H1 (cell line): ENCODE data around the gene CPD. TPM values are rescaled to one million over a fixed set of nuclear protein-coding genes. Genes with fewer than 3 reads are reported as not detected.

Experiments
- CTCF ChIA-PET: fragments of 300-600 bp; sonication (Branson Sonifier 250); formaldehyde crosslinking; loops from one replicate; lab custom pipeline; 2021; ENCODE audit not compliant: partially characterized antibody; lab: Charles Lee
- POLR2A ChIA-PET: fragments of 300-600 bp; sonication (Branson Sonifier 250); formaldehyde crosslinking; loops from one replicate; lab custom pipeline; 2021; ENCODE audit warnings: inconsistent platforms; ENCODE audit not compliant: partially characterized antibody; lab: Charles Lee
- DNase-seq, 2 experiments: peaks; one replicate each; pipeline versions ENCODE4 v3.0.0 to v3.0.0-alpha.2; 2010 to 2022; ENCODE audit warnings: low spot score in 2 of 2, low read depth in 1 of 2, mixed read lengths in 1 of 2
- FAIRE-seq: peaks from 2 replicates; lab custom pipeline; 2011; peaks lifted over from hg19 to GRCh38; lab: Jason Lieb, UNC
- H2AFZ ChIP-seq: 2 replicates; pipeline ENCODE4 v1.8.1; 2012; ENCODE audit warnings: low read length, inconsistent platforms
- H2AK5ac ChIP-seq: 2 replicates; pipeline ENCODE4 v1.6.1; 2013; ENCODE audit warnings: low read depth, low read length
- H2BK120ac ChIP-seq: replicated peaks from 2 replicates; pipeline ENCODE3; 2013; ENCODE audit warnings: low read depth, low read length, inconsistent platforms
- H2BK12ac ChIP-seq: 2 replicates; pipeline ENCODE4 v1.6.1; 2013; ENCODE audit warnings: low read depth, low read length
- H2BK15ac ChIP-seq: 2 replicates; pipeline ENCODE4 v1.6.1; 2013; ENCODE audit warnings: low read length
- H2BK20ac ChIP-seq: 2 replicates; pipeline ENCODE4 v1.6.1; 2013; ENCODE audit warnings: low read length
- H2BK5ac ChIP-seq: 2 replicates; pipeline ENCODE4 v1.6.1; 2013; ENCODE audit warnings: low read depth, low read length
- H3K14ac ChIP-seq: 2 replicates; pipeline ENCODE4 v1.6.1; 2013; ENCODE audit warnings: inconsistent platforms; ENCODE audit not compliant: insufficient read length
- H3K18ac ChIP-seq: 2 replicates; pipeline ENCODE4 v1.6.1; 2013; ENCODE audit warnings: low read length; ENCODE audit errors: extremely low read depth
- H3K23ac ChIP-seq: 2 replicates; pipeline ENCODE4 v1.6.1; 2013; ENCODE audit warnings: inconsistent platforms; ENCODE audit not compliant: insufficient read length
- H3K23me2 ChIP-seq: 2 replicates; pipeline ENCODE4 v1.6.1; 2013; ENCODE audit warnings: low read depth, low read length
- H3K27ac ChIP-seq: 2 replicates; pipeline ENCODE4 v1.6.1; 2011; ENCODE audit warnings: low read depth, low read length, inconsistent platforms
- H3K27me3 ChIP-seq, 4 experiments: replicated peaks in 1 of 4; 1 replicate in 1 of 4; 2 replicates in 3 of 4; pipeline versions ENCODE4 v1.6.1 to v1.8.1; 2011 to 2013; ENCODE audit warnings: low read length in 3 of 4, mild to moderate bottlenecking in 3 of 4, inconsistent platforms in 2 of 4, mixed read lengths in 2 of 4, moderate library complexity in 1 of 4; ENCODE audit not compliant: control insufficient read depth in 3 of 4, insufficient read depth in 3 of 4; ENCODE audit errors: extremely low read depth in 1 of 4
- H3K36me3 ChIP-seq, 4 experiments: 2 replicates each; pipeline versions ENCODE4 v1.6.1 to v1.8.1; 2011 to 2013; ENCODE audit warnings: mild to moderate bottlenecking in 4 of 4, low read length in 3 of 4, moderate library complexity in 2 of 4, control low read depth in 1 of 4, inconsistent platforms in 1 of 4; ENCODE audit not compliant: insufficient read depth in 4 of 4, control insufficient read depth in 2 of 4
- H3K4ac ChIP-seq: replicated peaks from 2 replicates; pipeline ENCODE3; 2013; ENCODE audit warnings: low read length, low read depth, mixed read lengths, inconsistent platforms; ENCODE audit not compliant: insufficient read length
- H3K4me1 ChIP-seq, 4 experiments: replicated peaks in 1 of 4; 1 replicate in 1 of 4; 2 replicates in 3 of 4; pipeline versions ENCODE4 v1.6.1 to v1.8.1; 2011 to 2013; ENCODE audit warnings: low read length in 3 of 4, inconsistent platforms in 2 of 4, mixed read lengths in 1 of 4; ENCODE audit not compliant: insufficient read depth in 4 of 4, control insufficient read depth in 3 of 4
- H3K4me2 ChIP-seq, 2 experiments: 2 replicates each; pipeline versions ENCODE4 v1.6.1 to v1.8.1; 2011 to 2013; ENCODE audit warnings: low read depth in 2 of 2, low read length in 2 of 2, control low read depth in 1 of 2, inconsistent platforms in 1 of 2, mild to moderate bottlenecking in 1 of 2; ENCODE audit not compliant: insufficient read depth in 1 of 2
- H3K4me3 ChIP-seq, 4 experiments: fragments of 200-600, 300-600 bp in 1 of 4; sonication (generic), shearing (Covaris generic), sonication (Bioruptor Twin) in 1 of 4; 2 replicates each; pipeline versions ENCODE4 v1.5.1 to v1.8.1; 2011 to 2016; ENCODE audit warnings: low read length in 4 of 4, low read depth in 3 of 4, control low read depth in 2 of 4, inconsistent platforms in 2 of 4, mild to moderate bottlenecking in 2 of 4, mixed read lengths in 1 of 4, moderate library complexity in 1 of 4; ENCODE audit not compliant: insufficient read depth in 2 of 4; ENCODE audit errors: extremely low read depth in 1 of 4
- H3K56ac ChIP-seq: replicated peaks from 2 replicates; pipeline ENCODE3; 2013; ENCODE audit warnings: low read depth, mild to moderate bottlenecking, mixed read lengths, low read length, inconsistent platforms; ENCODE audit not compliant: insufficient read length
- H3K79me1 ChIP-seq: 2 replicates; pipeline ENCODE4 v1.6.1; 2013; ENCODE audit warnings: low read depth, low read length, control low read depth
- H3K79me2 ChIP-seq, 2 experiments: 2 replicates each; pipeline versions ENCODE4 v1.6.1 to v1.8.1; 2012 to 2013; ENCODE audit warnings: low read length in 2 of 2, mild to moderate bottlenecking in 2 of 2, inconsistent platforms in 1 of 2; ENCODE audit not compliant: insufficient read depth in 2 of 2, control insufficient read depth in 1 of 2
- H3K9ac ChIP-seq, 4 experiments: replicated peaks in 1 of 4; 1 replicate in 1 of 4; 2 replicates in 3 of 4; pipeline versions ENCODE4 v1.6.1 to v1.8.1; 2011 to 2013; ENCODE audit warnings: low read depth in 3 of 4, low read length in 3 of 4, control low read depth in 2 of 4, mild to moderate bottlenecking in 2 of 4, moderate library complexity in 2 of 4, inconsistent platforms in 1 of 4; ENCODE audit errors: extremely low read depth in 1 of 4
- H3K9me3 ChIP-seq, 2 experiments: 2 replicates each; pipeline versions ENCODE4 v1.6.1 to v1.8.1; 2012 to 2013; ENCODE audit warnings: mild to moderate bottlenecking in 2 of 2, moderate library complexity in 2 of 2, control low read depth in 1 of 2, inconsistent platforms in 1 of 2, low read depth in 1 of 2, low read length in 1 of 2, mixed read lengths in 1 of 2; ENCODE audit not compliant: insufficient read depth in 2 of 2
- H4K20me1 ChIP-seq, 2 experiments: replicated peaks in 1 of 2; 2 replicates each; pipeline versions ENCODE3 to v1.8.1; 2011 to 2013; ENCODE audit warnings: inconsistent platforms in 2 of 2, low read length in 2 of 2, mild to moderate bottlenecking in 1 of 2; ENCODE audit not compliant: insufficient read depth in 2 of 2, control insufficient read depth in 1 of 2
- H4K5ac ChIP-seq: 2 replicates; pipeline ENCODE4 v1.6.1; 2013; ENCODE audit warnings: low read length, low read depth, mixed read lengths, inconsistent platforms; ENCODE audit not compliant: insufficient read length
- H4K8ac ChIP-seq: 2 replicates; pipeline ENCODE4 v1.8.0; 2013; ENCODE audit warnings: mild to moderate bottlenecking, moderate library complexity, low read length, inconsistent platforms; ENCODE audit not compliant: insufficient read depth; ENCODE audit errors: extremely low read depth
- H4K91ac ChIP-seq: replicated peaks from 2 replicates; pipeline ENCODE3; 2013; ENCODE audit warnings: low read length, mixed read lengths, inconsistent platforms; ENCODE audit not compliant: insufficient read length
- ATF2 ChIP-seq: IDR thresholded peaks from 2 replicates; pipeline ENCODE4 v1.6.1; 2012; ENCODE audit warnings: low read length, inconsistent platforms
- BCL11A ChIP-seq, 2 experiments: IDR thresholded peaks; one replicate each; pipeline ENCODE4 v1.6.1; 2011; ENCODE audit warnings: low read depth in 2 of 2, low read length in 2 of 2, mild to moderate bottlenecking in 2 of 2
- CREB1 ChIP-seq: IDR thresholded peaks from 2 replicates; pipeline ENCODE4 v1.6.1; 2012; ENCODE audit warnings: inconsistent platforms
- CTCF ChIP-seq, 3 experiments: IDR thresholded peaks; 1 replicate in 2 of 3; 2 replicates in 1 of 3; pipeline versions ENCODE4 v1.5.1 to v1.6.1; 2011; ENCODE audit warnings: low read length in 3 of 3, mild to moderate bottlenecking in 3 of 3, inconsistent platforms in 2 of 3, low read depth in 1 of 3, moderate library complexity in 1 of 3; ENCODE audit not compliant: insufficient read depth in 1 of 3; ENCODE audit errors: control extremely low read depth in 1 of 3
- EGR1 ChIP-seq: IDR thresholded peaks from 2 replicates; pipeline ENCODE4 v1.6.1; 2011; ENCODE audit warnings: low read depth, low read length, borderline replicate concordance
- JUN ChIP-seq: IDR thresholded peaks from 2 replicates; pipeline ENCODE4 v1.6.1; 2011; ENCODE audit warnings: low read depth, mild to moderate bottlenecking, improper control_type of control experiment, low read length
- POLR2A ChIP-seq, 2 experiments: IDR thresholded peaks; 1 replicate in 1 of 2; 2 replicates in 1 of 2; pipeline ENCODE4 v1.6.1; 2011; ENCODE audit warnings: low read depth in 2 of 2, low read length in 2 of 2, mild to moderate bottlenecking in 2 of 2; ENCODE audit errors: control extremely low read depth in 1 of 2
- RBBP5 ChIP-seq: IDR thresholded peaks from 2 replicates; pipeline ENCODE4 v1.7.1; 2012; ENCODE audit warnings: low read depth, mild to moderate bottlenecking, inconsistent platforms, low read length, moderate library complexity, borderline replicate concordance
- TBP ChIP-seq: IDR thresholded peaks from 2 replicates; pipeline ENCODE4 v1.6.1; 2011; ENCODE audit warnings: low read depth, low read length, improper control_type of control experiment
- TEAD4 ChIP-seq: IDR thresholded peaks from 2 replicates; pipeline ENCODE4 v1.6.1; 2012; ENCODE audit warnings: low read depth, low read length, inconsistent platforms, mixed read lengths
- polyA plus RNA-seq, 7 experiments: library from polyadenylated mRNA; depleted of rRNA in 3 of 7; stranded (reverse) in 5 of 7; unstranded in 2 of 7; fragments of >200 nt in 5 of 7; fragments of 200-250 nt in 2 of 7; gene quantifications; 1 replicate in 5 of 7; 2 replicates in 1 of 7; 4 replicates in 1 of 7; pipeline versions ENCODE4 v1.2.1 to v1.2.3, GENCODE V29; 2011 to 2013; ENCODE audit warnings: missing spikeins in 2 of 7, mixed read lengths in 2 of 7
- total RNA-seq: library from RNA; stranded (reverse); fragmentation: NEBNext Ultra II Directional; extraction: Animal tissue kit (Norgen Biotek cat#: 25700); gene quantifications from 2 replicates; pipeline ENCODE4 v1.2.1, GENCODE V29; 2021
- TF ChIP-seq, protein P1 (sequence below): IDR thresholded peaks from 2 replicates; pipeline ENCODE4 v1.6.1; 2011; ENCODE audit warnings: low read depth, mild to moderate bottlenecking, low read length; ENCODE audit not compliant: insufficient read depth

CPD gene
- total and polyA plus RNA-seq, 2 of the 8 experiments (the other 6 are each of a cell fraction or from before 2014, with no cell fraction given), result 8.6 to 46.2 TPM

- no peak overlapping the region for H2BK15ac ChIP-seq
- no peak for FAIRE-seq
- no peaks in the 10 kb centered on the region for H3K79me2 ChIP-seq
- H2AFZ ChIP-seq, result no peak overlapping the region
- H3K27ac ChIP-seq, result no peak overlapping the region
- no peak for DNase-seq
- no peak overlapping the region for H3K14ac ChIP-seq
- CTCF ChIA-PET, result no interaction called here
- H2BK120ac ChIP-seq, result no peak overlapping the region
- H4K8ac ChIP-seq, result no peak overlapping the region
- peaks cover 0 to 14% (median 5%) of the 10 kb centered on the region in 4 experiments; a peak in 5 of 8 replicates for H3K36me3 ChIP-seq
- H3K4me3 ChIP-seq, result no peak overlapping the region
- H3K4me2 ChIP-seq, result no peak overlapping the region
- no peak overlapping the region for H3K23ac ChIP-seq
- no peak overlapping the region for H3K56ac ChIP-seq
- H4K91ac ChIP-seq, result no peak overlapping the region
- H3K79me1 ChIP-seq, result no peaks in the 10 kb centered on the region
- H4K5ac ChIP-seq, result no peak overlapping the region
- H3K4me1 ChIP-seq, result no peaks in the 10 kb centered on the region
- no peaks in the 10 kb centered on the region for H4K20me1 ChIP-seq
- H2BK5ac ChIP-seq, result no peak overlapping the region
- H3K27me3 ChIP-seq, result peaks cover 0 to 1% (median 0%) of the 10 kb centered on the region in 4 experiments; a peak in 1 of 7 replicates
- no peak overlapping the region for H2AK5ac ChIP-seq
- H3K4ac ChIP-seq, result no peak overlapping the region
- POLR2A ChIA-PET, result no interaction called here
- H2BK20ac ChIP-seq, result no peak overlapping the region
- TF ChIP-seq TBP (no peak), RBBP5 (no peak), ATF2 (no peak), CREB1 (no peak), POLR2A (IDR thresholded peaks at IDR 0.05; ENCODE audit: control extremely low read depth in 1 of 2, low read depth in 2 of 2, low read length in 2 of 2) (no peak), CTCF (IDR thresholded peaks at IDR 0.05; ENCODE audit: control extremely low read depth in 1 of 3, insufficient read depth in 1 of 3, low read depth in 1 of 3, low read length in 3 of 3) (no peak), JUN (no peak), TEAD4 (no peak), BCL11A (IDR thresholded peaks at IDR 0.05; ENCODE audit: low read depth in 2 of 2, low read length in 2 of 2) (no peak), EGR1 (no peak)
- TF ChIP-seq, protein P1, sequence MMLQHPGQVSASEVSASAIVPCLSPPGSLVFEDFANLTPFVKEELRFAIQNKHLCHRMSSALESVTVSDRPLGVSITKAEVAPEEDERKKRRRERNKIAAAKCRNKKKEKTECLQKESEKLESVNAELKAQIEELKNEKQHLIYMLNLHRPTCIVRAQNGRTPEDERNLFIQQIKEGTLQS, result no peak
- H3K18ac ChIP-seq, result no peak overlapping the region
- H3K23me2 ChIP-seq, result no peaks in the 10 kb centered on the region
- no peaks in the 10 kb centered on the region for H3K9me3 ChIP-seq
- no peak overlapping the region for H3K9ac ChIP-seq
- H2BK12ac ChIP-seq, result no peak overlapping the region
Observed at GRCh38 chr17:30422171-30422570, 43.4 kb downstream of the CPD start.
